Sigmoid colon (tissue), 4 donors: ENCODE measurements around the gene USP7.

ENCODE experiments used
- POLR2A ChIP-seq, 2 donors: fragments of 450-650 bp; IDR thresholded peaks; one replicate each; pipeline ENCODE4 v1.6.1; 2016; ENCODE audit warnings: antibody characterized with exemption in 2 of 2, mild to moderate bottlenecking in 2 of 2, moderate library complexity in 2 of 2
- POLR2AphosphoS5 ChIP-seq, 4 donors: sonication (generic); formaldehyde crosslinking; IDR thresholded peaks; one replicate each; pipeline ENCODE4 v1.6.1; 2017; ENCODE audit warnings: antibody characterized with exemption in 4 of 4
- TF ChIP-seq, protein P1 (sequence below), 4 experiments: fragments of 450-650 bp in 3 of 4; fragments of 200-600 bp in 1 of 4; IDR thresholded peaks; one replicate each; pipeline ENCODE4 v1.5.1; 2016 to 2019; ENCODE audit warnings: antibody characterized with exemption in 4 of 4, mild to moderate bottlenecking in 3 of 4, moderate library complexity in 2 of 4

DNA sequence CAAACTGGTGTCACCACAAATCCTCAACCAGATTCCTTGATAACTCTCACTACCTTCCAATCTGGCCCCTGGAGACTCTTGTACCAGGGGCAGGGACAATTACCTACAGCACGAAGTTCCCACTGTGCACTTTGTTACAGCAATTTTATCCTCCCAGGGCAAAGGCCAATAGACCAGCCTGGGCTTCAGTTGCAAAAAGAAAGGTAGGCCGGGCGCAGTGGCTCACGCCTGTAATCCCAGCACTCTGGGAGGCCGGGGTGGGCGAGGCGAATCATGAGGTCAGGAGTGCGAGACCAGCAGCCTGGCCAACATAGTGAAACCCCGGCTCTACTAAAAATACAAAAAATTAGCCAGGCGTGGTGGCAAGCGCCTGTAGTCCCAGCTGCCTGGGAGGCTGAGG lies 36.9 kb downstream of the USP7 start:
- TF ChIP-seq, protein P1, sequence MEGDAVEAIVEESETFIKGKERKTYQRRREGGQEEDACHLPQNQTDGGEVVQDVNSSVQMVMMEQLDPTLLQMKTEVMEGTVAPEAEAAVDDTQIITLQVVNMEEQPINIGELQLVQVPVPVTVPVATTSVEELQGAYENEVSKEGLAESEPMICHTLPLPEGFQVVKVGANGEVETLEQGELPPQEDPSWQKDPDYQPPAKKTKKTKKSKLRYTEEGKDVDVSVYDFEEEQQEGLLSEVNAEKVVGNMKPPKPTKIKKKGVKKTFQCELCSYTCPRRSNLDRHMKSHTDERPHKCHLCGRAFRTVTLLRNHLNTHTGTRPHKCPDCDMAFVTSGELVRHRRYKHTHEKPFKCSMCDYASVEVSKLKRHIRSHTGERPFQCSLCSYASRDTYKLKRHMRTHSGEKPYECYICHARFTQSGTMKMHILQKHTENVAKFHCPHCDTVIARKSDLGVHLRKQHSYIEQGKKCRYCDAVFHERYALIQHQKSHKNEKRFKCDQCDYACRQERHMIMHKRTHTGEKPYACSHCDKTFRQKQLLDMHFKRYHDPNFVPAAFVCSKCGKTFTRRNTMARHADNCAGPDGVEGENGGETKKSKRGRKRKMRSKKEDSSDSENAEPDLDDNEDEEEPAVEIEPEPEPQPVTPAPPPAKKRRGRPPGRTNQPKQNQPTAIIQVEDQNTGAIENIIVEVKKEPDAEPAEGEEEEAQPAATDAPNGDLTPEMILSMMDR (IDR thresholded peaks at IDR 0.05): no peak
- TF ChIP-seq POLR2A (IDR thresholded peaks at IDR 0.05): no peak
- TF ChIP-seq POLR2AphosphoS5 (IDR thresholded peaks at IDR 0.05): no peak
